ENCODE measurements around the gene VSNL1.

VSNL1 gene

GRCh38 chr2:17518212-17519154, 22.0 kb upstream of the VSNL1 start, which contains the start of gene RAD51AP2:
RAD51AP2 (minus strand) TSS chr2:17518440; CDS start chr2:17518415, 25 bp downstream.
- Histone ChIP-seq H3F3A (ENCODE audit: insufficient read depth, low read length) (no peaks in the 10 kb centered on the region), H3K4me2 (ENCODE audit: low read length) (peak within 1 kb of the TSS; percentile 98), H3K36me3 (ENCODE audit: insufficient read depth, low read length) (no peaks in the 10 kb centered on the region), H3K27me3 (ENCODE audit: insufficient read depth, low read length) (no peaks in the 10 kb centered on the region), H4K20me1 (ENCODE audit: insufficient read depth, low read length) (no peaks in the 10 kb centered on the region), H3K9me2 (ENCODE audit: low read depth, low read length) (no peaks in the 10 kb centered on the region), H3K79me2 (ENCODE audit: insufficient read depth, low read length) (no peaks in the 10 kb centered on the region), H3K9me3 (ENCODE audit: low read length) (no peaks in the 10 kb centered on the region), H2AFZ (ENCODE audit: low read length) (peak within 1 kb of the TSS; percentile 64; the same call in 1 of the 2 replicates), H3K9ac (ENCODE audit: low read length) (peak within 1 kb of the TSS; percentile 78), H3K4me1 (ENCODE audit: insufficient read depth, low read length, severe bottlenecking) (peaks cover 46% of the 10 kb centered on the region), H3K27ac (ENCODE audit: low read depth, low read length, poor library complexity, severe bottlenecking) (peak within 1 kb of the TSS; percentile 81), H3K4me3 (ENCODE audit: low read depth, low read length, poor library complexity, severe bottlenecking) (peak within 1 kb of the TSS; percentile 64)
- TF ChIP-seq EZH2 (IDR thresholded peaks at IDR 0.05; ENCODE audit: borderline replicate concordance, low read length) (no peak), CTCF (IDR thresholded peaks at IDR 0.05; ENCODE audit: low read length) (no peak)

GRCh38 chr2:17519486-17519885, 21.0 kb upstream of the VSNL1 start:
- Histone ChIP-seq H3K27me3 (ENCODE audit: insufficient read depth, low read length) (no peaks in the 10 kb centered on the region), H3K9me3 (ENCODE audit: low read length) (no peaks in the 10 kb centered on the region), H3K79me2 (ENCODE audit: insufficient read depth, low read length) (no peaks in the 10 kb centered on the region), H3K4me1 (ENCODE audit: insufficient read depth, low read length, severe bottlenecking) (peaks cover 46% of the 10 kb centered on the region), H4K20me1 (ENCODE audit: insufficient read depth, low read length) (no peaks in the 10 kb centered on the region), H3K9ac (ENCODE audit: low read length) (no peak overlapping the region), H3K27ac (ENCODE audit: low read depth, low read length, poor library complexity, severe bottlenecking) (no peak overlapping the region), H3K9me2 (ENCODE audit: low read depth, low read length) (no peaks in the 10 kb centered on the region), H3K4me2 (ENCODE audit: low read length) (no peak overlapping the region), H3K36me3 (ENCODE audit: insufficient read depth, low read length) (no peaks in the 10 kb centered on the region), H2AFZ (ENCODE audit: low read length) (0 out of 2 replicates have a peak overlapping the region, but pooled peaks have one; percentile 16), H3K4me3 (ENCODE audit: low read depth, low read length, poor library complexity, severe bottlenecking) (no peak overlapping the region), H3F3A (ENCODE audit: insufficient read depth, low read length) (no peaks in the 10 kb centered on the region)
- TF ChIP-seq CTCF (IDR thresholded peaks at IDR 0.05; ENCODE audit: low read length), result no peak
- TF ChIP-seq EZH2 (IDR thresholded peaks at IDR 0.05; ENCODE audit: borderline replicate concordance, low read length), result no peak

DNA sequence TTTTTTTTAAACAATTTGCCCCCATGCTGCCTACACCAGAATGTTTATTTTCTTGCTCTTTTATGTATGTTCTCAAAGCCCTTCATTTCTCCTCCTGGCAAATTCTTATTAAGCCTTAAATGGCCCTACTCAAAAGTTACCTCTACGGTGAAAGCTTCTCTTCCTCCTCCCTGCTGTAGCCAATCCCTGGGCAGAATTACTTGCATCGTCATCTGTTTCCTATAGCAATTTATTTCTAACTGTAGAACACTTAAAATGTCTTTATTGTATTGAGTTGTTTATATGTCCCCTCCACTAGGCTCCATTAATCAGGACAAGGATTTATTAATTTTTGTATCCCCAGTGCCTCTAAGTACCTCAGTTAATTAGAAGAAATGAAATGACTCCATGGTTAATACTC, 19.7 kb upstream of the VSNL1 start:
- Histone ChIP-seq H3K27ac (ENCODE audit: low read depth, low read length, poor library complexity, severe bottlenecking) (no peak overlapping the region), H3K9me3 (ENCODE audit: low read length) (no peaks in the 10 kb centered on the region), H3K27me3 (ENCODE audit: insufficient read depth, low read length) (no peaks in the 10 kb centered on the region), H3K4me2 (ENCODE audit: low read length) (no peak overlapping the region), H3K36me3 (ENCODE audit: insufficient read depth, low read length) (no peaks in the 10 kb centered on the region), H2AFZ (ENCODE audit: low read length) (no peak overlapping the region), H3F3A (ENCODE audit: insufficient read depth, low read length) (no peaks in the 10 kb centered on the region), H3K4me3 (ENCODE audit: low read depth, low read length, poor library complexity, severe bottlenecking) (no peak overlapping the region), H3K4me1 (ENCODE audit: insufficient read depth, low read length, severe bottlenecking) (peaks cover 34% of the 10 kb centered on the region), H3K9ac (ENCODE audit: low read length) (no peak overlapping the region), H3K79me2 (ENCODE audit: insufficient read depth, low read length) (no peaks in the 10 kb centered on the region), H3K9me2 (ENCODE audit: low read depth, low read length) (no peaks in the 10 kb centered on the region), H4K20me1 (ENCODE audit: insufficient read depth, low read length) (no peaks in the 10 kb centered on the region)
- TF ChIP-seq EZH2 (IDR thresholded peaks at IDR 0.05; ENCODE audit: borderline replicate concordance, low read length) (no peak), CTCF (IDR thresholded peaks at IDR 0.05; ENCODE audit: low read length) (no peak)
